GM18499 (cell line): Measurements from ENCODE around the gene CAMTA1.
"Not testable (repeated sequence)": the region's sequence is repeated elsewhere in the genome, so short reads cannot be mapped to it uniquely, and the experiment has no call there.

ENCODE experiments used
- ATAC-seq: cut with Tn5 transposase; IDR thresholded peaks from one replicate; pipeline ENCODE4 v1.9.1; 2021; ENCODE audit warnings: moderate number of reproducible peaks; ENCODE audit not compliant: insufficient read depth, unreplicated experiment

Gene CAMTA1

GRCh38 chr1:7116001-7116400 is 330.7 kb downstream of the CAMTA1 start:
- no peak for ATAC-seq

GRCh38 chr1:7117399-7118281 is 332.4 kb downstream of the CAMTA1 start:
- ATAC-seq: no peak

GRCh38 chr1:7119156-7119555 is 333.9 kb downstream of the CAMTA1 start:
- no peak for ATAC-seq

- ATAC-seq: no peak
Observed at GRCh38 chr1:7120863-7121621, 335.8 kb downstream of the CAMTA1 start.

- ATAC-seq: no peak
Observed at GRCh38 chr1:7121622-7121988, 336.4 kb downstream of the CAMTA1 start.

- ATAC-seq: no peak
Observed at GRCh38 chr1:7127322-7128075, 342.2 kb downstream of the CAMTA1 start.

- ATAC-seq: no peak
Observed at GRCh38 chr1:7128293-7128692, 343.0 kb downstream of the CAMTA1 start.

GRCh38 chr1:7130127-7130526 is 344.9 kb downstream of the CAMTA1 start:
- ATAC-seq: no peak

- ATAC-seq: no peak
Observed at GRCh38 chr1:7135493-7135892, 350.2 kb downstream of the CAMTA1 start.

GRCh38 chr1:7136166-7136953 is 351.1 kb downstream of the CAMTA1 start:
- no peak for ATAC-seq

GRCh38 chr1:7140251-7140650 is 355.0 kb downstream of the CAMTA1 start:
- no peak for ATAC-seq

GRCh38 chr1:7145947-7146346 is 360.7 kb downstream of the CAMTA1 start:
- no peak for ATAC-seq

- ATAC-seq: no peak
Observed at GRCh38 chr1:7146710-7147109, 361.5 kb downstream of the CAMTA1 start.

- ATAC-seq: not testable (repeated sequence)
Observed at GRCh38 chr1:7147581-7148282, 362.5 kb downstream of the CAMTA1 start.

- no peak for ATAC-seq
Observed at GRCh38 chr1:7149080-7149838, 364.0 kb downstream of the CAMTA1 start.

- ATAC-seq: no peak
Observed at GRCh38 chr1:7150724-7151280, 365.5 kb downstream of the CAMTA1 start.

- no peak for ATAC-seq
Observed at GRCh38 chr1:7151978-7152377, 366.7 kb downstream of the CAMTA1 start.

GRCh38 chr1:7152655-7153054 is 367.4 kb downstream of the CAMTA1 start:
- ATAC-seq: no peak
